H1 (cell line): ENCODE data around the gene BCAS3. TPM values are rescaled to one million over a fixed set of nuclear protein-coding genes. Genes with fewer than 3 reads are reported as not detected.

Source experiments
- CTCF ChIA-PET: fragments of 300-600 bp; sonication (Branson Sonifier 250); formaldehyde crosslinking; loops from one replicate; lab custom pipeline; 2021; ENCODE audit not compliant: partially characterized antibody; lab: Charles Lee
- POLR2A ChIA-PET: fragments of 300-600 bp; sonication (Branson Sonifier 250); formaldehyde crosslinking; loops from one replicate; lab custom pipeline; 2021; ENCODE audit warnings: inconsistent platforms; ENCODE audit not compliant: partially characterized antibody; lab: Charles Lee
- DNase-seq, 2 experiments: peaks; one replicate each; pipeline versions ENCODE4 v3.0.0 to v3.0.0-alpha.2; 2010 to 2022; ENCODE audit warnings: low spot score in 2 of 2, low read depth in 1 of 2, mixed read lengths in 1 of 2
- FAIRE-seq: peaks from 2 replicates; lab custom pipeline; 2011; peaks lifted over from hg19 to GRCh38; lab: Jason Lieb, UNC
- H2AFZ ChIP-seq: 2 replicates; pipeline ENCODE4 v1.8.1; 2012; ENCODE audit warnings: low read length, inconsistent platforms
- H2AK5ac ChIP-seq: 2 replicates; pipeline ENCODE4 v1.6.1; 2013; ENCODE audit warnings: low read depth, low read length
- H2BK120ac ChIP-seq: replicated peaks from 2 replicates; pipeline ENCODE3; 2013; ENCODE audit warnings: low read depth, low read length, inconsistent platforms
- H2BK12ac ChIP-seq: 2 replicates; pipeline ENCODE4 v1.6.1; 2013; ENCODE audit warnings: low read depth, low read length
- H2BK15ac ChIP-seq: 2 replicates; pipeline ENCODE4 v1.6.1; 2013; ENCODE audit warnings: low read length
- H2BK20ac ChIP-seq: 2 replicates; pipeline ENCODE4 v1.6.1; 2013; ENCODE audit warnings: low read length
- H2BK5ac ChIP-seq: 2 replicates; pipeline ENCODE4 v1.6.1; 2013; ENCODE audit warnings: low read depth, low read length
- H3K14ac ChIP-seq: 2 replicates; pipeline ENCODE4 v1.6.1; 2013; ENCODE audit warnings: inconsistent platforms; ENCODE audit not compliant: insufficient read length
- H3K18ac ChIP-seq: 2 replicates; pipeline ENCODE4 v1.6.1; 2013; ENCODE audit warnings: low read length; ENCODE audit errors: extremely low read depth
- H3K23ac ChIP-seq: 2 replicates; pipeline ENCODE4 v1.6.1; 2013; ENCODE audit warnings: inconsistent platforms; ENCODE audit not compliant: insufficient read length
- H3K23me2 ChIP-seq: 2 replicates; pipeline ENCODE4 v1.6.1; 2013; ENCODE audit warnings: low read depth, low read length
- H3K27ac ChIP-seq: 2 replicates; pipeline ENCODE4 v1.6.1; 2011; ENCODE audit warnings: low read depth, low read length, inconsistent platforms
- H3K27me3 ChIP-seq, 4 experiments: replicated peaks in 1 of 4; 1 replicate in 1 of 4; 2 replicates in 3 of 4; pipeline versions ENCODE4 v1.6.1 to v1.8.1; 2011 to 2013; ENCODE audit warnings: low read length in 3 of 4, mild to moderate bottlenecking in 3 of 4, inconsistent platforms in 2 of 4, mixed read lengths in 2 of 4, moderate library complexity in 1 of 4; ENCODE audit not compliant: control insufficient read depth in 3 of 4, insufficient read depth in 3 of 4; ENCODE audit errors: extremely low read depth in 1 of 4
- H3K36me3 ChIP-seq, 4 experiments: 2 replicates each; pipeline versions ENCODE4 v1.6.1 to v1.8.1; 2011 to 2013; ENCODE audit warnings: mild to moderate bottlenecking in 4 of 4, low read length in 3 of 4, moderate library complexity in 2 of 4, control low read depth in 1 of 4, inconsistent platforms in 1 of 4; ENCODE audit not compliant: insufficient read depth in 4 of 4, control insufficient read depth in 2 of 4
- H3K4ac ChIP-seq: replicated peaks from 2 replicates; pipeline ENCODE3; 2013; ENCODE audit warnings: low read length, low read depth, mixed read lengths, inconsistent platforms; ENCODE audit not compliant: insufficient read length
- H3K4me1 ChIP-seq, 4 experiments: replicated peaks in 1 of 4; 1 replicate in 1 of 4; 2 replicates in 3 of 4; pipeline versions ENCODE4 v1.6.1 to v1.8.1; 2011 to 2013; ENCODE audit warnings: low read length in 3 of 4, inconsistent platforms in 2 of 4, mixed read lengths in 1 of 4; ENCODE audit not compliant: insufficient read depth in 4 of 4, control insufficient read depth in 3 of 4
- H3K4me2 ChIP-seq, 2 experiments: 2 replicates each; pipeline versions ENCODE4 v1.6.1 to v1.8.1; 2011 to 2013; ENCODE audit warnings: low read depth in 2 of 2, low read length in 2 of 2, control low read depth in 1 of 2, inconsistent platforms in 1 of 2, mild to moderate bottlenecking in 1 of 2; ENCODE audit not compliant: insufficient read depth in 1 of 2
- H3K4me3 ChIP-seq, 4 experiments: fragments of 200-600, 300-600 bp in 1 of 4; sonication (generic), shearing (Covaris generic), sonication (Bioruptor Twin) in 1 of 4; 2 replicates each; pipeline versions ENCODE4 v1.5.1 to v1.8.1; 2011 to 2016; ENCODE audit warnings: low read length in 4 of 4, low read depth in 3 of 4, control low read depth in 2 of 4, inconsistent platforms in 2 of 4, mild to moderate bottlenecking in 2 of 4, mixed read lengths in 1 of 4, moderate library complexity in 1 of 4; ENCODE audit not compliant: insufficient read depth in 2 of 4; ENCODE audit errors: extremely low read depth in 1 of 4
- H3K56ac ChIP-seq: replicated peaks from 2 replicates; pipeline ENCODE3; 2013; ENCODE audit warnings: low read depth, mild to moderate bottlenecking, mixed read lengths, low read length, inconsistent platforms; ENCODE audit not compliant: insufficient read length
- H3K79me1 ChIP-seq: 2 replicates; pipeline ENCODE4 v1.6.1; 2013; ENCODE audit warnings: low read depth, low read length, control low read depth
- H3K79me2 ChIP-seq, 2 experiments: 2 replicates each; pipeline versions ENCODE4 v1.6.1 to v1.8.1; 2012 to 2013; ENCODE audit warnings: low read length in 2 of 2, mild to moderate bottlenecking in 2 of 2, inconsistent platforms in 1 of 2; ENCODE audit not compliant: insufficient read depth in 2 of 2, control insufficient read depth in 1 of 2
- H3K9ac ChIP-seq, 4 experiments: replicated peaks in 1 of 4; 1 replicate in 1 of 4; 2 replicates in 3 of 4; pipeline versions ENCODE4 v1.6.1 to v1.8.1; 2011 to 2013; ENCODE audit warnings: low read depth in 3 of 4, low read length in 3 of 4, control low read depth in 2 of 4, mild to moderate bottlenecking in 2 of 4, moderate library complexity in 2 of 4, inconsistent platforms in 1 of 4; ENCODE audit errors: extremely low read depth in 1 of 4
- H3K9me3 ChIP-seq, 2 experiments: 2 replicates each; pipeline versions ENCODE4 v1.6.1 to v1.8.1; 2012 to 2013; ENCODE audit warnings: mild to moderate bottlenecking in 2 of 2, moderate library complexity in 2 of 2, control low read depth in 1 of 2, inconsistent platforms in 1 of 2, low read depth in 1 of 2, low read length in 1 of 2, mixed read lengths in 1 of 2; ENCODE audit not compliant: insufficient read depth in 2 of 2
- H4K20me1 ChIP-seq, 2 experiments: replicated peaks in 1 of 2; 2 replicates each; pipeline versions ENCODE3 to v1.8.1; 2011 to 2013; ENCODE audit warnings: inconsistent platforms in 2 of 2, low read length in 2 of 2, mild to moderate bottlenecking in 1 of 2; ENCODE audit not compliant: insufficient read depth in 2 of 2, control insufficient read depth in 1 of 2
- H4K5ac ChIP-seq: 2 replicates; pipeline ENCODE4 v1.6.1; 2013; ENCODE audit warnings: low read length, low read depth, mixed read lengths, inconsistent platforms; ENCODE audit not compliant: insufficient read length
- H4K8ac ChIP-seq: 2 replicates; pipeline ENCODE4 v1.8.0; 2013; ENCODE audit warnings: mild to moderate bottlenecking, moderate library complexity, low read length, inconsistent platforms; ENCODE audit not compliant: insufficient read depth; ENCODE audit errors: extremely low read depth
- H4K91ac ChIP-seq: replicated peaks from 2 replicates; pipeline ENCODE3; 2013; ENCODE audit warnings: low read length, mixed read lengths, inconsistent platforms; ENCODE audit not compliant: insufficient read length
- EP300 ChIP-seq, 2 experiments: IDR thresholded peaks; 1 replicate in 1 of 2; 2 replicates in 1 of 2; pipeline ENCODE4 v1.6.1; 2011 to 2012; ENCODE audit warnings: low read depth in 2 of 2, low read length in 2 of 2, mild to moderate bottlenecking in 2 of 2, borderline replicate concordance in 1 of 2, inconsistent platforms in 1 of 2, moderate library complexity in 1 of 2
- NANOG ChIP-seq: IDR thresholded peaks from 2 replicates; pipeline ENCODE4 v1.6.1; 2011; ENCODE audit warnings: low read length, low read depth, mild to moderate bottlenecking, inconsistent platforms; ENCODE audit not compliant: insufficient read depth, poor library complexity, severe bottlenecking
- SP1 ChIP-seq: IDR thresholded peaks from 2 replicates; pipeline ENCODE4 v1.6.1; 2011; ENCODE audit warnings: low read depth, low read length
- WGBS, 2 experiments: shearing (Covaris generic) in 1 of 2; methylation state at CpG; one replicate each; pipeline versions ENCODE4 v1.1.6 to v1.1.7; 2013 to 2015; ENCODE audit warnings: low lambda C conversion rate in 2 of 2, mixed read lengths in 2 of 2, inconsistent platforms in 1 of 2, low coverage in 1 of 2, missing lambda C conversion rate in 1 of 2; ENCODE audit not compliant: insufficient replicate concordance in 2 of 2, insufficient coverage in 1 of 2, insufficient read length in 1 of 2; ENCODE audit errors: extremely low coverage in 1 of 2, missing lambda C conversion rate in 1 of 2; 5-methylcytosine and 5-hydroxymethylcytosine counted together
- polyA plus RNA-seq, 7 experiments: library from polyadenylated mRNA; depleted of rRNA in 3 of 7; stranded (reverse) in 5 of 7; unstranded in 2 of 7; fragments of >200 nt in 5 of 7; fragments of 200-250 nt in 2 of 7; gene quantifications; 1 replicate in 5 of 7; 2 replicates in 1 of 7; 4 replicates in 1 of 7; pipeline versions ENCODE4 v1.2.1 to v1.2.3, GENCODE V29; 2011 to 2013; ENCODE audit warnings: missing spikeins in 2 of 7, mixed read lengths in 2 of 7
- total RNA-seq: library from RNA; stranded (reverse); fragmentation: NEBNext Ultra II Directional; extraction: Animal tissue kit (Norgen Biotek cat#: 25700); gene quantifications from 2 replicates; pipeline ENCODE4 v1.2.1, GENCODE V29; 2021

Gene BCAS3
- total and polyA plus RNA-seq, 2 of the 8 experiments (the other 6 are each of a cell fraction or from before 2014, with no cell fraction given), result 9.9 to 13.3 TPM

- Histone ChIP-seq H4K5ac (no peak overlapping the region), H2BK20ac (no peak overlapping the region), H3K18ac (no peak overlapping the region), H2AFZ (no peak overlapping the region), H3K4me2 (no peak overlapping the region), H3K4ac (no peak overlapping the region), H3K79me2 (no peaks in the 10 kb centered on the region), H3K23ac (no peak overlapping the region), H2AK5ac (no peak overlapping the region)
- WGBS, 2 experiments, result 91% methylated on average over 10 of the region's 10 CpGs; no CpG with 5 or more reads in 1 of the 2 experiments
- no peak for FAIRE-seq
- TF ChIP-seq NANOG (no peak), EP300 (IDR thresholded peaks at IDR 0.05; ENCODE audit: borderline replicate concordance in 1 of 2, low read depth in 2 of 2, low read length in 2 of 2) (no peak), SP1 (no peak)
- TF ChIP-seq, all 59 proteins: peak for 0
- no peak overlapping the region for H2BK5ac ChIP-seq
- H3K79me1 ChIP-seq, result no peaks in the 10 kb centered on the region
- H4K20me1 ChIP-seq, result no peaks in the 10 kb centered on the region
- no peaks in the 10 kb centered on the region for H3K27me3 ChIP-seq
- H4K91ac ChIP-seq, result no peak overlapping the region
- no peak overlapping the region for H2BK120ac ChIP-seq
- no peak overlapping the region for H2BK15ac ChIP-seq
- DNase-seq, result no peak
- H3K23me2 ChIP-seq, result no peaks in the 10 kb centered on the region
- H3K27ac ChIP-seq, result no peak overlapping the region; the same call in 1 of the 2 replicates
- no peak overlapping the region for H3K9ac ChIP-seq
- no peak overlapping the region for H3K4me3 ChIP-seq
- H3K56ac ChIP-seq, result no peak overlapping the region
- H4K8ac ChIP-seq, result no peak overlapping the region
- no peaks in the 10 kb centered on the region for H3K9me3 ChIP-seq
- POLR2A ChIA-PET, result no interaction called here
- H2BK12ac ChIP-seq, result no peak overlapping the region
- H3K14ac ChIP-seq, result no peak overlapping the region
- peaks cover 0 to 5% (median 0%) of the 10 kb centered on the region in 4 experiments; a peak in 2 of 7 replicates for H3K4me1 ChIP-seq
- H3K36me3 ChIP-seq, result no peaks in the 10 kb centered on the region
- CTCF ChIA-PET, result no interaction called here
Measured at GRCh38 chr17:61253937-61254574, 576.4 kb downstream of the BCAS3 start.
